ENCODE data around the gene NT5DC3.

DNA sequence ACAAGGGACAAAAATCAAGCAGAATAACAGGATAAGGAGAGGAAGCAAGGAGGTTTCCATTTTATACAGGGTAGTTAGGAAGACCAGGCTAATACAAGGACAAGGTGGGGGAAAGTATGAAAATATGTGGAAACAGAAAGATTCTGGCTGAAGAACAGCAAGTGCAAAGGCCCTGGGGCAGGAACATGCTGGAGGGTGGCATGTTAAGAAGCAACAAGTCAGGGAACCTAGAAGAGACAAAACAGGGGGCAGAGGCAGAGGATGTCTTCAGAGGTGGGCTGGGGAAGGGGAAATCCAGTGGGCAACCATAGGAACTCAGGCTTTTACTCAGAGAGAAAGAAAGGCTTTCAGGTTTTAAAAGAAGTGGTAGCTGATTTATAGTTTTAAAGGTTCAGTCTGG, 54.8 kb downstream of the NT5DC3 start:
- TF ChIP-seq POLR2A (IDR thresholded peaks at IDR 0.05): no peak
- TF ChIP-seq, protein P1, sequence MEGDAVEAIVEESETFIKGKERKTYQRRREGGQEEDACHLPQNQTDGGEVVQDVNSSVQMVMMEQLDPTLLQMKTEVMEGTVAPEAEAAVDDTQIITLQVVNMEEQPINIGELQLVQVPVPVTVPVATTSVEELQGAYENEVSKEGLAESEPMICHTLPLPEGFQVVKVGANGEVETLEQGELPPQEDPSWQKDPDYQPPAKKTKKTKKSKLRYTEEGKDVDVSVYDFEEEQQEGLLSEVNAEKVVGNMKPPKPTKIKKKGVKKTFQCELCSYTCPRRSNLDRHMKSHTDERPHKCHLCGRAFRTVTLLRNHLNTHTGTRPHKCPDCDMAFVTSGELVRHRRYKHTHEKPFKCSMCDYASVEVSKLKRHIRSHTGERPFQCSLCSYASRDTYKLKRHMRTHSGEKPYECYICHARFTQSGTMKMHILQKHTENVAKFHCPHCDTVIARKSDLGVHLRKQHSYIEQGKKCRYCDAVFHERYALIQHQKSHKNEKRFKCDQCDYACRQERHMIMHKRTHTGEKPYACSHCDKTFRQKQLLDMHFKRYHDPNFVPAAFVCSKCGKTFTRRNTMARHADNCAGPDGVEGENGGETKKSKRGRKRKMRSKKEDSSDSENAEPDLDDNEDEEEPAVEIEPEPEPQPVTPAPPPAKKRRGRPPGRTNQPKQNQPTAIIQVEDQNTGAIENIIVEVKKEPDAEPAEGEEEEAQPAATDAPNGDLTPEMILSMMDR (IDR thresholded peaks at IDR 0.05): no peak
